HG02852 (cell line): ENCODE data around the gene CUL7.
"Not testable (repeated sequence)": the region's sequence is repeated elsewhere in the genome, so short reads cannot be mapped to it uniquely, and the experiment has no call there.

Experiments
- ATAC-seq: cut with Tn5 transposase; IDR thresholded peaks from one replicate; pipeline ENCODE4 v1.9.1; 2021; ENCODE audit warnings: mild to moderate bottlenecking, moderate library complexity; ENCODE audit not compliant: unreplicated experiment

CUL7 gene

GRCh38 chr6:43019152-43019551 lies 34.5 kb downstream of the CUL7 start:
- no peak for ATAC-seq

DNA sequence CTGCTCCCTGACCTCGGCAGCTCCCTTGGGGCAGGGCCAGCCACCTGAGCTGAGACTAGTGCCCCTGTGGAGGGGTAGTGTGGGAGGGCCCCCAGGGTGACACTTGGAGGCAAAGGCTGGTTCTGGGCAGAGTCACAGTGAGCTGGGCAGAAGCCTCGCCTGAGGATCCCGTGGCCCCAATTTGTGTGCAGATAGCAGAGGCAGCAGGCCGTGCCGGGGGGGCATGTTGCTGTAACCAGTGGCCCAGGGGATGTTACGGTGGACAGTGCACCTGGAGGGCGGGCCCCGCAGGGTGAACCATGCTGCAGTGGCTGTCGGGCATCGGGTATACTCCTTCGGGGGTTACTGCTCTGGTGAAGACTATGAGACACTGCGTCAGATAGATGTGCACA lies 36.7 kb downstream of the CUL7 start:
- ATAC-seq, result no peak

GRCh38 chr6:43016176-43016942 lies 37.3 kb downstream of the CUL7 start:
- ATAC-seq, result no peak

GRCh38 chr6:43014434-43014909 lies 39.2 kb downstream of the CUL7 start:
- no peak for ATAC-seq

GRCh38 chr6:43013843-43014433 lies 39.7 kb downstream of the CUL7 start, which contains the start of the genes KLHDC3 and MEA1:
Gene KLHDC3 (plus strand): TSS chr6:43014249. CDS start chr6:43017193, 2,944 bp downstream.
Gene MEA1 (minus strand): TSS chr6:43013946. CDS start chr6:43013813, 133 bp downstream.
- peak; percentile 94 for ATAC-seq

- peak; percentile 18 for ATAC-seq
Measured at GRCh38 chr6:43013097-43013842, 40.4 kb downstream of the CUL7 start.

GRCh38 chr6:43012364-43012763 lies 41.3 kb downstream of the CUL7 start:
- no peak for ATAC-seq

DNA sequence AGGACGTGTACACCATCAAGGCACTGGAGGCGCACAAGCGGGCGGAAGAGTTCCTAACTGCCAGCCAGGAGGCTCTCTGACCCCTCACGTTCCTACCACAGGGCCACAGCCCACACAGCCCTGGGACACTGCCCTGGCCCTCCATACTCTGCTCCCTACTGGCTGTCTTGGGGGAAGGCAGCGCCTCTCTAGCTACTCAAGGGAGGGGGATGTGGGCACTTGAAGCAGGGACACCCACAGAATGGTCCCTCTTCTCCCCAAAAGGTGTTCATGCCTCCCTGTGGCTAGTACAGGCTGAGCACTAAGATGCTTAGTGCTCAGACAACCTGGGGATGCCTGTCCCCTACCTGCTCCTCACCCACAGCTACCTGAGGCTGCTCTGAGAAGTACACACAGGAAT lies 42.4 kb downstream of the CUL7 start:
- ATAC-seq, result no peak

GRCh38 chr6:43009124-43009523 lies 44.5 kb downstream of the CUL7 start:
- ATAC-seq, result no peak

- no peak for ATAC-seq
Measured at GRCh38 chr6:43007126-43007525, 46.5 kb downstream of the CUL7 start.

DNA sequence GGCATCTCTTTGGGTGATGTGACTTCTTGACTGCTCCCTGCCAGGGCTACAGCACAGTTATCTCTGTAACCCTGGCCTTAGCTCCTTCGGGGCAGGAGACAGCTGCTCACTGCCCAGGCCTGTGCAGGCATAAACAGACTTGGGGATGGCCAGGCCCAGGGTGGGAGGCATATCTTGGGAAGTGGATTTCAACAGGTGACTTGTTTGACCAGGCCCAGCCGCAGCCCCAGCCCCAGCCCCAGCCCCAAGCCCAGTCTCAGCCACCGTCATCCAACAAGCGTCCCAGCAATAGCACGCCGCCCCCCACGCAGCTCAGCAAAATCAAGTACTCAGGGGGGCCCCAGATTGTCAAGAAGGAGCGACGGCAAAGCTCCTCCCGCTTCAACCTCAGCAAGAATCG lies 47.4 kb downstream of the CUL7 start:
- no peak for ATAC-seq

- ATAC-seq, result no peak
Measured at GRCh38 chr6:43005844-43006243, 47.8 kb downstream of the CUL7 start.

- ATAC-seq, result no peak
Measured at GRCh38 chr6:43001843-43002242, 51.8 kb downstream of the CUL7 start.

DNA sequence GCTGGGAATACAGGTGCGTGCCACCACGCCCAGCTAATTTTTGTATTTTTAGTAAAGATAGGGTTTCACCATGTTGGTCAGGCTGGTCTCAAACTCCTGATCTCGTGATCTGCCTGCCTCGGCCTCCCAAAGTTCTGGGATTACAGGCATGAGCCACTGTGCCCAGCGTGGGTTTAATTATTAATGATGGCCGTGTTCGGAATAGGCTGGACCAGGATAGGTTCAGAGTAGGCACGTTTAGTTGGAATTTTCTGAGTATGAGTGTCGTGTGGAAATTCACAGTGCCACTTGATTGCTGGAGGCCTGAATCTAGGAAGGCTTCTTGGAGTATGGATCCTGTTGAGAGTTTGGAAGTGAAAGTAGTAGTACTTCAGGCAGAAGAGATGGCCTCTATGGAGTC lies 55.4 kb downstream of the CUL7 start:
- not testable (repeated sequence) for ATAC-seq

DNA sequence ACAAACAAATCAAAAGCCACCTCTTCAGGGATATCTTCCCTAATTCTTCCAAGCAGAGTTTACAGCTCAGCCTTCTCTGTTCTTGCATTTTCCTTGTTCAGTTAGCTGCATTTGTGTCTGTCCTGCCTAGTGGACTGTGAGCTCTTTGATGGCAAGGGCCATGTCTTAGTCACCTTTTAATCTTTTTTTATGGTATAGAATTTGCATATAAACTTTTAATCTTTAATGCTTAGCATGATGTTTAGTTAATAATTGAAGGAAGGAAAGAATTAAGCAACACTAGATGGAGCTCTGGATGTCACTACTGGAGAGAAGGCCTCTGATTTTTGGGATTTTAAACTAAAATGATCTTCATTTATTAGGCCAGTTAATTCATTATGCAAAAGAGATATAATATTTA lies 57.1 kb downstream of the CUL7 start:
- no peak for ATAC-seq

- no peak for ATAC-seq
Measured at GRCh38 chr6:42993445-42993844, 60.2 kb downstream of the CUL7 start.

DNA sequence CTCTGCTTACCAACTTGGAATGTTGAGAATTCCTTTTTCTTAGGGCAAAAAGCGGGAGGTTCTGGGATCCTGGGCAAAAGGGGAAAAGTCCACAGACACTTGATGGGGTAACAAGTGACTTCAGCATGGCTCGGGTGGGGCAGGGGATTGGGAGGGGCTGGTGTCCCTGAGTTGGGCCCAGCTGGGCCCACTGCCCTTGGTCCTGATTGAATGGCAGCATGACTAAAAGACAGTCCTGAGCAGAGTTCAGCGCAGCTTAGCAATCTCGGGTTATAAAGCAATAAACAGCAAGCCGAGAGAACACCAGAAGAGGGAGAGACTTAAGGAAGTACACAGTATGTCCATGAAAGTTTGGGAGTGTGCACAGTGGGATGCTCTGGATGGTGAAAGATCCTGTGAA lies 63.7 kb downstream of the CUL7 start:
- no peak for ATAC-seq

DNA sequence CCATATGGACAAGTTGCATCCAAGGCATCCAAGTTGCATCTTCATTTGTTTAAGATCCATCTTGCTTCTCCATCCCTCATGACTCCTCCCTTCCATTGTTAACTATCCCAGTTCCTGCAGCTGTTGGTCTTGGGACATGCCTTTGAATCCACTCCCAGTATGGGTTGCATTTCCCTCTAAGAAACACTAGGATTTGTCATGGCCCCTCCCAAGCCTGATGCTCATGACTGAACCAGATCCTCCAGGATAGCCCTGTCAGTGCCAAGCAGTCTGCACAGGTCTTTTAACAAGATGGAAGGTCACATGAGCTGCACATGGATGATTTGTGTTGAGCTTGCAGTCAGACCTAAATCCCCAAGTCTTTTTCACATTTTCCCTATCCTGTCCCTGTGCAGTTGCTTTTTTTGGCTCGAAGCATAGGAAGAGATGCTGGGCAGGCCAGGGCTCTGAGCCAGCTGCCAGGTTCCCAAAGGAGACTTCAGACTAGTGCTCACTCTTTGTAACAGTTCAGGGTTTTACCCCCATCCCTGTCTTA lies 65.1 kb downstream of the CUL7 start:
- ATAC-seq, result no peak
